Skin epidermis (tissue), 12 donors: ENCODE measurements around the gene ATAD3A.
"Not testable (repeated sequence)": the region's sequence is repeated elsewhere in the genome, so short reads cannot be mapped to it uniquely, and the experiment has no call there.

ENCODE experiments used
- H3K27ac ChIP-seq, 21 experiments: fragments of 200-600 bp; sonication (generic) in 11 of 21; one replicate each; pipeline ENCODE4 v1.5.0; 2020; ENCODE audit warnings: mild to moderate bottlenecking in 3 of 21, inconsistent platforms in 2 of 21, moderate library complexity in 2 of 21
- H3K4me3 ChIP-seq, 7 experiments: fragments of 200-600 bp; sonication (generic) in 2 of 7; one replicate each; pipeline ENCODE4 v1.5.0; 2020; ENCODE audit warnings: inconsistent platforms in 2 of 7, mild to moderate bottlenecking in 2 of 7, moderate library complexity in 1 of 7

The ATAD3A gene

GRCh38 chr1:1550591-1551432, 38.9 kb downstream of the ATAD3A start:
- H3K4me3 ChIP-seq, result no peak overlapping the region
- peak overlapping the region in 10 of 21 experiments; percentile 0 to 66 (median 36) for H3K27ac ChIP-seq

- Histone ChIP-seq H3K4me3 (no peak overlapping the region), H3K27ac (peak overlapping the region in 2 of 21 experiments; percentile 0 to 7)
Measured at GRCh38 chr1:1551524-1552262, 39.7 kb downstream of the ATAD3A start.

GRCh38 chr1:1552263-1552639, 40.3 kb downstream of the ATAD3A start:
- no peak overlapping the region for H3K4me3 ChIP-seq
- peak overlapping the region in 1 of 21 experiments; percentile 7 for H3K27ac ChIP-seq

- Histone ChIP-seq H3K4me3 (no peak overlapping the region), H3K27ac (no peak overlapping the region)
Measured at GRCh38 chr1:1553821-1554494, 42.0 kb downstream of the ATAD3A start.

GRCh38 chr1:1554550-1554925, 42.6 kb downstream of the ATAD3A start:
- H3K4me3 ChIP-seq, result no peak overlapping the region
- H3K27ac ChIP-seq, result peak overlapping the region in 3 of 21 experiments; percentile 4 to 66 (median 45)

GRCh38 chr1:1554926-1555915, 43.3 kb downstream of the ATAD3A start:
- Histone ChIP-seq H3K4me3 (no peak overlapping the region), H3K27ac (peak overlapping the region in 3 of 21 experiments; percentile 3 to 66 (median 4))

GRCh38 chr1:1556505-1556904, 44.5 kb downstream of the ATAD3A start:
- no peak overlapping the region for H3K4me3 ChIP-seq
- H3K27ac ChIP-seq, result no peak overlapping the region

- H3K27ac ChIP-seq, result not testable (repeated sequence)
Measured at GRCh38 chr1:1556961-1557360, 45.0 kb downstream of the ATAD3A start.

GRCh38 chr1:1557688-1558087, 45.7 kb downstream of the ATAD3A start:
- not testable (repeated sequence) for H3K4me3 ChIP-seq, H3K27ac ChIP-seq

More at GRCh38 chr1:1556961-1557360, 45.0 kb downstream of the ATAD3A start:
- H3K4me3 ChIP-seq, result not testable (repeated sequence)

GRCh38 chr1:1558591-1558990, 46.6 kb downstream of the ATAD3A start:
- H3K4me3 ChIP-seq, result no peak overlapping the region
- H3K27ac ChIP-seq, result no peak overlapping the region

GRCh38 chr1:1559066-1559465, 47.1 kb downstream of the ATAD3A start:
- no peak overlapping the region for H3K4me3 ChIP-seq
- no peak overlapping the region for H3K27ac ChIP-seq

- Histone ChIP-seq H3K27ac (no peak overlapping the region), H3K4me3 (no peak overlapping the region)
Measured at GRCh38 chr1:1560178-1560577, 48.2 kb downstream of the ATAD3A start.

- Histone ChIP-seq H3K4me3 (no peak overlapping the region), H3K27ac (peak overlapping the region in 3 of 21 experiments; percentile 35 to 59 (median 50))
Measured at GRCh38 chr1:1561801-1562470, 50.0 kb downstream of the ATAD3A start.

- H3K27ac ChIP-seq, result peak overlapping the region in 1 of 21 experiments; percentile 50
- H3K4me3 ChIP-seq, result no peak overlapping the region
Measured at GRCh38 chr1:1562556-1563195, 50.7 kb downstream of the ATAD3A start.

GRCh38 chr1:1563688-1564087, 51.7 kb downstream of the ATAD3A start:
- no peak overlapping the region for H3K27ac ChIP-seq
- no peak overlapping the region for H3K4me3 ChIP-seq

- H3K4me3 ChIP-seq, result no peak overlapping the region
- no peak overlapping the region for H3K27ac ChIP-seq
Measured at GRCh38 chr1:1564268-1564667, 52.3 kb downstream of the ATAD3A start.

GRCh38 chr1:1565340-1565739, 53.4 kb downstream of the ATAD3A start:
- no peak overlapping the region for H3K27ac ChIP-seq
- no peak overlapping the region for H3K4me3 ChIP-seq
